ENCODE results near the gene LIPA. TPM values are rescaled to one million over a fixed set of nuclear protein-coding genes. Genes with fewer than 3 reads are reported as not detected.

LIPA gene
- polyA plus RNA-seq, 1 donor, result 44.2 TPM

Other genes with a start within 250 kb of the LIPA start
- gene CH25H, start 44.5 kb downstream of the LIPA start, polyA plus RNA-seq (ENCODE audit: insufficient read length), result 0.80 TPM
- 8.0 TPM for gene IFIT2, start 50.3 kb upstream of the LIPA start, polyA plus RNA-seq (ENCODE audit: insufficient read length)
- 8.2 TPM for gene IFIT3, start 76.2 kb upstream of the LIPA start, polyA plus RNA-seq (ENCODE audit: insufficient read length)
- 0.25 TPM for gene IFIT1B, start 126.3 kb upstream of the LIPA start, polyA plus RNA-seq (ENCODE audit: insufficient read length)
- gene IFIT1, start 140.8 kb upstream of the LIPA start, polyA plus RNA-seq (ENCODE audit: insufficient read length), result 65.5 TPM
- gene IFIT5, start 162.8 kb upstream of the LIPA start, polyA plus RNA-seq (ENCODE audit: insufficient read length), result 8.5 TPM